NT2/D1 (cell line): ENCODE measurements around the gene UBA52.
A peak's percentile ranks its signal among the peaks of the same experiment; 100 is the strongest.

Source experiments
- DNase-seq: peaks from one replicate; pipeline ENCODE4 v3.0.0-alpha.2; 2011; ENCODE audit warnings: low read depth, low spot score
- H3K27me3 ChIP-seq: 2 replicates; pipeline ENCODE4 v1.6.0; 2011; ENCODE audit warnings: mild to moderate bottlenecking; ENCODE audit not compliant: insufficient read length, insufficient read depth
- H3K36me3 ChIP-seq: 2 replicates; pipeline ENCODE4 v1.6.1; 2011; ENCODE audit warnings: mild to moderate bottlenecking, low read length, mixed read lengths; ENCODE audit not compliant: insufficient read depth, insufficient read length
- H3K4me1 ChIP-seq: 2 replicates; pipeline ENCODE4 v1.5.1; 2011; ENCODE audit not compliant: insufficient read depth, insufficient read length
- H3K4me3 ChIP-seq: 2 replicates; pipeline ENCODE4 v1.5.1; 2011; ENCODE audit warnings: low read depth; ENCODE audit not compliant: insufficient read length
- H3K9ac ChIP-seq: 2 replicates; pipeline ENCODE4 v1.6.0; 2011; ENCODE audit warnings: low read depth; ENCODE audit not compliant: insufficient read length
- H3K9me3 ChIP-seq: 2 replicates; pipeline ENCODE4 v1.5.1; 2011; ENCODE audit warnings: mild to moderate bottlenecking, low read length; ENCODE audit not compliant: insufficient read depth
- SUZ12 ChIP-seq: IDR thresholded peaks from 2 replicates; pipeline ENCODE4 v1.6.1; 2011; ENCODE audit not compliant: insufficient read length, insufficient read depth; ENCODE audit errors: extremely low read depth
- YY1 ChIP-seq: IDR thresholded peaks from 2 replicates; pipeline ENCODE4 v1.6.1; 2011; ENCODE audit not compliant: insufficient read length, insufficient read depth
- ZNF274 ChIP-seq: IDR thresholded peaks from 2 replicates; pipeline ENCODE4 v1.6.1; 2011; ENCODE audit warnings: mild to moderate bottlenecking, low read depth, low read length

The UBA52 gene

GRCh38 chr19:18541992-18542940 is 29.4 kb upstream of the UBA52 start:
- TF ChIP-seq YY1 (no peak), SUZ12 (no peak), ZNF274 (no peak)
- H3K36me3 ChIP-seq: peaks cover 44% of the 10 kb centered on the region
- no peaks in the 10 kb centered on the region for H3K9me3 ChIP-seq
- peak overlapping the region; percentile 84 for H3K9ac ChIP-seq
- H3K4me1 ChIP-seq: peaks cover 5% of the 10 kb centered on the region
- H3K27me3 ChIP-seq: no peaks in the 10 kb centered on the region
- DNase-seq: no peak
- peak overlapping the region; percentile 67 for H3K4me3 ChIP-seq

GRCh38 chr19:18542941-18543813 is 28.5 kb upstream of the UBA52 start, which contains the start of gene FKBP8:
Gene FKBP8, minus strand, starts transcription at chr19:18543573. Its CDS starts 1,603 bp downstream, at chr19:18541970.
- Histone ChIP-seq H3K9me3 (no peaks in the 10 kb centered on the region), H3K27me3 (no peaks in the 10 kb centered on the region), H3K9ac (peak within 1 kb of the TSS; percentile 84), H3K4me3 (peak within 1 kb of the TSS; percentile 67), H3K4me1 (peaks cover 5% of the 10 kb centered on the region), H3K36me3 (peaks cover 35% of the 10 kb centered on the region)
- TF ChIP-seq SUZ12 (no peak), ZNF274 (no peak), YY1 (no peak)
- peak; percentile 87 for DNase-seq

GRCh38 chr19:18543814-18544475 is 27.7 kb upstream of the UBA52 start:
- no peak for TF ChIP-seq SUZ12
- no peak for TF ChIP-seq ZNF274
- no peak for TF ChIP-seq YY1
- H3K4me1 ChIP-seq: peaks cover 5% of the 10 kb centered on the region
- H3K36me3 ChIP-seq: peaks cover 31% of the 10 kb centered on the region
- H3K9ac ChIP-seq: peak overlapping the region; percentile 81
- H3K9me3 ChIP-seq: no peaks in the 10 kb centered on the region
- H3K4me3 ChIP-seq: peak overlapping the region; percentile 41
- no peaks in the 10 kb centered on the region for H3K27me3 ChIP-seq
- no peak for DNase-seq

DNA sequence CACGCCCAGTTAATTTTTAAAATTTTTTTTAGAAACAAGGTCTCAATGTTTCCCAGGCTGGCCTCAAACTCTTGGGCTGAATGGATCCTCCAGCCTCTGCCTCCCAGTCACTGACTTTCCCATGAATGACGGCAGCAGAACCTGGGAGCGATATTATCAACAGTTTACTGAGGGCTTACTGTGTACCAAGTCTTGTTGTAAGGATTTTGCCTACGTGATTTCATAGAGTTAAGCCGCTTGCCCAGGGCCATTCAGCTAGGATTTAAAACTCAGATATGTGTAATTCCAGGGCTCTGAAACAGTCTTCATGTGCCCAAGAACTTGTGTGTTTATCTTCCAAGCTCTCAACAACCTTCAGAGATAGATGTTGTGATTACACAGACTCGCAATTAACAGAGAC is 20.0 kb upstream of the UBA52 start:
- no peak for TF ChIP-seq ZNF274
- no peak for TF ChIP-seq SUZ12
- no peak for TF ChIP-seq YY1
- no peak for DNase-seq
- H3K9me3 ChIP-seq: no peaks in the 10 kb centered on the region
- no peak overlapping the region for H3K4me3 ChIP-seq
- no peak overlapping the region for H3K9ac ChIP-seq
- H3K27me3 ChIP-seq: no peaks in the 10 kb centered on the region
- no peaks in the 10 kb centered on the region for H3K36me3 ChIP-seq
- no peaks in the 10 kb centered on the region for H3K4me1 ChIP-seq

- Histone ChIP-seq H3K4me1 (peaks cover 3% of the 10 kb centered on the region), H3K27me3 (no peaks in the 10 kb centered on the region), H3K9me3 (no peaks in the 10 kb centered on the region), H3K9ac (peak within 1 kb of the TSS; percentile 92), H3K4me3 (peak within 1 kb of the TSS; percentile 82), H3K36me3 (peaks cover 21% of the 10 kb centered on the region)
- peak; percentile 90 for DNase-seq
- no peak for TF ChIP-seq YY1
- no peak for TF ChIP-seq SUZ12
- no peak for TF ChIP-seq ZNF274
Measured at GRCh38 chr19:18557411-18558201, 14.1 kb upstream of the UBA52 start, which contains the start of gene KXD1. Gene KXD1, plus strand, starts transcription at chr19:18557870. Its CDS starts 4,187 bp downstream, at chr19:18562057.

- TF ChIP-seq YY1 (no peak), ZNF274 (no peak), SUZ12 (no peak)
- DNase-seq: no peak
- peak overlapping the region; percentile 82 for H3K4me3 ChIP-seq
- H3K36me3 ChIP-seq: peaks cover 26% of the 10 kb centered on the region
- no peaks in the 10 kb centered on the region for H3K9me3 ChIP-seq
- no peaks in the 10 kb centered on the region for H3K27me3 ChIP-seq
- peak overlapping the region; percentile 92 for H3K9ac ChIP-seq
- H3K4me1 ChIP-seq: peaks cover 3% of the 10 kb centered on the region
Measured at GRCh38 chr19:18558202-18558555, 13.5 kb upstream of the UBA52 start.
